Inflammatory macrophage treated with lipopolysaccharide for 4 hours (primary cell): ENCODE measurements around the gene MAPK7.
"Not testable (repeated sequence)": the region's sequence is repeated elsewhere in the genome, so short reads cannot be mapped to it uniquely, and the experiment has no call there.

ENCODE experiments used
- DNase-seq: peaks from one replicate; pipeline ENCODE4 v3.0.0-alpha.2; 2020

The MAPK7 gene

DNA sequence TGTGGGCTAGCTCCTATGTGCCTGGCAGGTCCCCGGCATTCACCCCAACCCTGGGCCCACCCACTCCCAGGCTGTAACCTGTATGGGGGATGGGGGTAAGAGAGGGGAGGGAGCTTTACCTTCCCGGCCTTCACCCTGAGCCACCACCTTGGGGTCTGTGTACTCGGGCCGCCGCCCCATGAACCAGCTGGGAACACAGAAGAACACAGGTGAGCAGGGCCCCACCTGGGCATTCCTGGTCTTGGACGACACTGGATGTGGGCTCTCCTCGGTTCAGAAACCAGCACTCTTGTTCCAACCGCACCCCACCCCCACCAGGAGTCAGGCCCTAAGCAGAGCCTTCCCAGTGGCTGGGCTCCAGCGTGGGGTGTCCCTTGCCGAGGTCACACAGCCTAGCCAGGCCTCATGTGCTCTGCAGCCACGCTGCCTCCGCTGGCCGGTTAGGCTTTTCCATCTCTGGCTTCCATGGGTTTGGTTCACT is 34.6 kb upstream of the MAPK7 start:
- DNase-seq, result no peak

- no peak for DNase-seq
These were observed 33.8 kb upstream of the MAPK7 start for GRCh38 chr17:19344311-19345066.

DNA sequence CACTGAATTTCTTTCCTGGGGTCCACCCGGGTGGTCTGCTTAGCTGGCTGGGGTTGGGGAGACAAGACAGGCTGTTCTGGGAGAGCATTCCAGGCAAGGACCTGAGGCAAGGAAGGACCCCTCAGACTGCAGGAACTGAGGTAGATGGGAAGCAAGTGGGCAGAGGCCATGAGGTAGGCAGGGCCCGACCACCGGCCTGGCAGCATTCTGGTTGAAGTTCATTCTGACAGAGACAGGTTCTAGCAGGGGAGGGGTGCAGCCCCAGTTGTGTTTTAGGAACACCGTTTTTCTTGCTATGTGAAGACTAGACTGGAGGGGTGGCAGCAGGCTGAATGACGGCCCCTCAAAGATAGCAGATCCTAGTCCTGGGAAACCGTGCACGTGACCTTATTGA is 33.2 kb upstream of the MAPK7 start:
- no peak for DNase-seq

DNA sequence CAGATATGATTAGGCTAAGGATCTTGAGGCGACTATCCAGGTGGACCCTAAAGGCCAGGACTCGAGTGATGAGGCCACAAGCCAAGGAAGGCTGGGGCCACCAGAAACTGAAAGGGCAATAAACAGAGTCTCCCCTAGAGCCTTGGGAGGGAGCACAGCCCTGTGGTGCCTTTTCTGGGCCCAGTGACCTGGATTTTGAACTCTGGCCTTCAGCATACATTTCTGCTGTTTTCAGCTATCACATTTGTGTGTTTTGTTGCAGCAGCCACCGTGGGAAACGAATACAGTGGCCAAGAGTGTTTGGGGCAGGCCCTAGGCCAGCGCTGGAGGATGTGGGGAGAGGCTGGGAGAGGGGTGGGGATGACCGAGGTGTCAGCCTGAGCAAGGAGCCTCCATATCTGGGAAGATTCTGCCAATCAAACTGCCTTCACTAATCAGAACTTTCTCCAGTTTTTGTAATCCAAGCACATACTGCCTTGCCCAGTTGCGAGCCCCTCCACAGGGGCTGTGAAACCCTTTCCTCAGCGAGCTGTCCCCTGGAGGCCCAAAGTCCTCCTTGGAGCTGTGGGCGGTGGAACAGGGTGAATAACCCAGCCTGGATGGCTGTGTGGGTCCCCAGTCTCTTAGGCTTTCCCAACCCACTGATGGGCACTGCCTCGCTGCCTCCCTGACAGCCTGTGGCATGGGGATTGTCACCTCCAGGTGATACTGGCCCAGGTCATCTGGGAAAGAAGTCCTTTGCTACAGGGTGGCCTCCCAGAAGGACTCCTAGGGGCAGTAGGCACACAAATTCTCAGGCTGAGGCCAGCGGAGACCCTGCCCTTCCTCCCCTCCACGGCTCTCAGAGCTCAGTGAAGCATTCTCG is 32.6 kb upstream of the MAPK7 start:
- DNase-seq, result no peak

- no peak for DNase-seq
These were observed 31.7 kb upstream of the MAPK7 start for GRCh38 chr17:19346351-19347255.

DNA sequence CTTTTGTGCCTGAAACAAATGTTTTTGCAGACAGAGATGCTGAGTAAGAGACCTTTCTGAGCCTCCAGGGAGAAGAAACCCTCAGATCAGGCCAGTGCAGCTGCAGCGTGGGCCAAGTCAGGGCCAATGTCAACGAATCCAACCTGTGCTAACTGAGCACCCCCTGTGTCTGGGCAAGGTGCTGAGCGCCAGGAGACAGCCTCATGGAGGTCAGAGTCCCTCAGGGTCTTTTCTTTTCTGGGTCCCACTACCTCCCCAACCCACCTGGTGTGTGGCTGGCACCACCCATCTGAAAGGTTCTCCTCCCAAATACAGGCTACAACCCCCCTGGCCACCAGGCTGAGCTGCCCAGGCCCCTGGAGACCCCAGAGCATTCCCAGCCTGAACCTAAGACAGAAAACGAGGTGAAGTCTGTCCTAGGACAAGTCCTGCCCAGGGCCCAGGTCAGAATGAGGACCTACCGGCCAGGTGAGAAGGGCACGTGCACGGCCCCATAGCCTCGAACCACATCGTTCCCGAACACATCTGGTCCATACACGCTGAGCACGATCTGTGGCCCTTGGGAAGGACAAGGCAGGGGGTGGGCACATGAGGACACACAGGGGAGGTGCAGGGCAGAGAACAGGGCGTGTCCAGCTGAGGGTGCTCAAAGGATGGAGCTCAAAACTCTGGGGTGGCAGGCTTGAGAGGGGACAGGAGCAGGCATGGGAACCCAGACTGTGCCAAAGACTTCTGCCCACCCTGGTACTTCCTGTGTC is 30.8 kb upstream of the MAPK7 start:
- no peak for DNase-seq

DNA sequence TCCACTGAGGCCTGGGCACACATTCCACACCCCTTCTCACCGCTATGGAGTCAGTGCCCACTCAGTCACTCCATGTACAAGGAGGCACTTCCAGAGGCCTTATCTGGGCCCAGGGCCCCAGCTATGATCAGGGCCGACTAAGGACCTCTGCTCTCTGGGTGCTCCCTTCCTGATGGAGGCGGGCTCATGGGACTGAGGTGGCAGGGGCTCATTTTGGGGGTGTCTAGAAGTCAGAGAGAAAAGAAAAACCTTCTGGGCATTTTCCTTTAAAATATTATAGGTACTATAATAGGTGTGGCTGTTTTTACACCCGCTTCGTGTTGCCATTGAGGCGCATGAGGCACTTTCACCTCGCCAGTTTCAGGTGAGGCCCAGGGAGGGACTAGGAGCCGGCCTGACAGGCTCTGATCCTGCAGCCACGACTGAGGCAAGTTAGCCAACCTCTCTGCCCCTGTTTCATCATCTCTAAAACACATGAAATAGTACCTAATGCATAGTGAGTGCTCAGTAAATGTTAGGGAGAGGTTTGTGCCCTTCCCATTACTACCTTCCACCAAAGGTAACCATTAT is 30.1 kb upstream of the MAPK7 start:
- DNase-seq, result no peak

DNA sequence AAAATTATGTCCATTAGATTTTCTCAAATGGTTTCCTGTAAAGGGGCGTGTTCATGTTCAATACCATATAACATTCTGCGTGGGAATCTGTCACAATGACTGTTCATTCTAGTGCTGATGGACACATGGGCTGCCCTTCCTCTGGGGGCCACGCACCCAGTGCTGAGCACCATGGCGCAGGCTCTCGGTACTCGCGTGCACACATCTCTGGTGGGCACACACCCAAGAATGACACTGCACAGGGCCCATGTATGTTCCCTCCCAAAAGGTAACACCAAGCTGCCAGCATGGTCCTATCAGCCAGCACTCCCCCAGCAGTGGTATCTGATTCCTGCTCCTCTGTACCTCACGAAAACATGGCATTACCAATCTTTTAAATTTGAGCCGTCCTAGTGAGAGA is 29.5 kb upstream of the MAPK7 start:
- DNase-seq, result no peak

DNA sequence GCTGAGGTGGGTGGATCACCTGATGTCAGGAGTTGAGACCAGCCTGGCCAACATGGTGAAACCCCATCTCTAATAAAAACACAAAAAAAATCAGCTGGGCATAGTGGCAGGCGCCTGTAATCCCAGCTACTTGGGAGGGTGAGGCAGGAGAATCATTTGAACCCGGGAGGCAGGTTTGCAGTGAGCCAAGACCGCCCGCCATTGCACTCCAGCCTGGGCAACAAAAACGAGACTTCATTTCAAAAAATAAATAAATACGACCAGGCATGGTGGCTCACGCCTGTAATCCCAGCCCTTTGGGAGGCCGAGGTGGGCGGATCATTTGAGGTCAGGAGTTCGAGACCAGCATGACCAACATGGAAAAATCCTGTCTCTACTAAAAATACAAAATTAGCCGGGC is 24.9 kb upstream of the MAPK7 start:
- not testable (repeated sequence) for DNase-seq

DNA sequence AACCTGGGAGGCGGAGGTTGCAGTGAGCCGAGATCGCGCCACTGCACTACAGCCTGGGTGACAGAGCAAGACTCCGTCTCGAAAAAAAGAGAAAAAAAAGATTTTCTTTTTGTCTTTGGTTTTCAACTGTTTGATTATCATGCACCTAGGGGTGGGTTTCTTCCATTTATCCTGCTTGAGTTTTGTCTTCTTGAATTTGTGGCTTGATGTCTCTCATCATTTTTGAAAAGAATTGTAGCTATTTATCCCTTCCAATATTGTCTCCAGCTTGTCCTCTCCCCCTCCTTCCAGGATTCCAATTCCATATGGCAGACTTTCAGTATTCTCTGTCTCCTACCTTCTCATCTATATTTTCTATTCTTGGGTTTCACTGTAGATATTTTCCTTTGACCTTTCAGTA is 23.6 kb upstream of the MAPK7 start:
- no peak for DNase-seq

DNA sequence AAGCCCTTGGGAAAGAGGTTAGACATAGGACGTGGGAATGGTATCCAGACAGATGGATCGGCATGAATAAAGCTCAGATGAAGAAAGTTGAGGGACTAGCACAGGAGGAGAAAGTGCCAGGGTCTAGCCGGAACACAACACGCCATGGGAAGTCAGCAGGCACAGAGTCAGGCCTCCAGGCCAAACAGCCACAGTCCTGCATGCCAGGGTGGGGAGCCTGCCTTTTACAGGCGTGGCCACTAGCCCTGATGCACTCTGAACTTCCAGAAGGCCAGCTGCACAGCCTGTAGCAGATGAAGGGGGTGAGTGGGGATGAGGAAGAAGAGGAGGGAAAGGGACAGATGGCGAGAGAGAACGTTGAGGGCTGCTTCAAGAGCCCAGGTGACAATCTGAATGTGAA is 20.9 kb upstream of the MAPK7 start:
- DNase-seq, result no peak

- DNase-seq, result no peak
These were observed 20.5 kb upstream of the MAPK7 start for GRCh38 chr17:19357761-19358160.

GRCh38 chr17:19359151-19359550 is 19.1 kb upstream of the MAPK7 start:
- no peak for DNase-seq

GRCh38 chr17:19359856-19360255 is 18.4 kb upstream of the MAPK7 start:
- DNase-seq, result no peak

- DNase-seq, result no peak
These were observed 17.5 kb upstream of the MAPK7 start for GRCh38 chr17:19360772-19361171.

DNA sequence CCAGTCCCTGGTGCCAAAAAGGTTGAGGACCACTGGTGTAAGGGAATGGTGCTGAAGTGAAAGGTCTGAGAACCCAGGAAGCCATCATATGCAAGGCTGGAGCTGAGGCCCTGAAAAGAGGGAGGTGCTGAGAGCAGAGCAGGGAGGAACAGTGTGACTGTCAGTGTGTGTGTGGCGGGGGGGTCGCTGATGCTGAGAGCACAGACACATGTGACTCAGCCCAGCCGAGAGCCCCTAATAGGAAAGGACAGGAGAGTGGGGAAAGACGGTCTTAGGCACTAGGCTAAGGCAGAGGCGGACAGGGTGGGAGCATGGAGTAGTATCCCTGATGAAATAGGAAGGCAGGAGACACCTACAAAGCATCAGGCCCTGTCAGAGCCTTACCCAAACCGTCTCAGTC is 17.0 kb upstream of the MAPK7 start:
- no peak for DNase-seq

GRCh38 chr17:19361944-19362276 is 16.4 kb upstream of the MAPK7 start:
- no peak for DNase-seq

- DNase-seq, result peak; percentile 82
These were observed 15.8 kb upstream of the MAPK7 start, which contains the start of gene B9D1 for GRCh38 chr17:19362277-19363113. Gene B9D1 (minus strand): TSS chr17:19362723. CDS start chr17:19362569, 154 bp downstream.

DNA sequence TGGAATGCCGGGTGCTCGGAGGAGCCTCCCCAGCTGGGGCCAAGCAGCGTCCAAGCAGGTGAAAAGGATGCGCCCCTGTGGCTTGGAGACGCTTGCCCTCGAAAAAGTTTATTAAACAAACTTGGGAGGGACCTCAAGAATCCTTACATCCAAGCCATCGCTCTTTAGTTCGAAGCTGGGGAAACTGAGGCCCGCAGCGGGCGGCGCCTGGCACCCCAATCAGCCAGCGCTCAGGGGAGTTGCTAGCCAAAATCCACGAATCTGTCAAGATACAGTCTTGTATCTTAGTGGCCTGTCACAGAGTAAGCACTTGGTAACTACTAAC is 15.2 kb upstream of the MAPK7 start:
- DNase-seq, result no peak

DNA sequence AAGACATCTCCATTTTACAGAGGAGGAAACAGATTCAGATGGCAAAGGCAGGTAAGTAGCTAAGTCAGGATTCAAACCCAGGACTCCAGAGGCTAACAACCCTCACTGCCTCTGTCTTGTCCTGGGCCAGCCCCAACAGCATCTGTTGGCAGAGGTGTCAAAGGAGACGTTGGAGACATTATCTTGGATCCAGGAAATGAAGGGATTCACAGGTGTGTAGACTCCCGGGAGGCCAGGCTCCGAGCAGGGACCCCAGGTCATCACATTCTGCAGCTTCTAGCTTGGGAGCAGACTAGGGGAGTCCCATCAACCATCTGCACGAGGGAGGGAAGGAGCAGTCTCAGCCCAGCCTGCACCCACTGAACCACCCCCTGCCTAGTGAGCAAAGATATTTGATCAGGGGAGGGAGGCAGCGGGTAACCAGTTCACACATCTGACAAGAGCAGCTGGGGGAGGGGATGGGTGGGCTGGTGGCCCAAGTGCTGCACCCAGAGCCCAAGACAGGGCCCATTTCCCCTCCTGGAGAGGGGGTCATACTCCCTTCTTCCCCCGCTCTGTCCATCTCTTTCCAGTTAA is 14.8 kb upstream of the MAPK7 start:
- DNase-seq, result no peak
